Measurements from ENCODE around the gene REM2.

REM2 gene

GRCh38 chr14:22932146-22932545, 49.1 kb downstream of the REM2 start:
- no peak for DNase-seq

DNA sequence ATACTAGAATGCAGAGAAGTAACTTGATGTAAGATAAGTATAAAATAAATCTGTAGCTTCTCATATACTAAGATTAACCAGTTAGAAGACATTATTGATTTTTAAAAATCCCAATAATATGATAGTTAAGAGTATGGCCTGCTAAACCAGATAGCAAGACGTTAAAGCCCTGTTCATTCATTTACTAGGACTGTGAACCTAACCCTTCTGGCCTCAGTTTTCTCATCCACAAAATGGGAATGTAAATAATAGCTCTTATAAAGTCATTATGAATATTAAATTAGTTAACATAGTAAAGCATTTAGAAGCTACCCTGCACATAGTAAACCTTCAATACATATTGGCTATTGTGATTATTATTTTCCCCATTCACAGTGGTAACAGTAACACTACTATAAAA, 52.1 kb downstream of the REM2 start:
- DNase-seq, result no peak

Data from T-helper 2 cell (primary cell).